ENCODE results near the gene AIFM1.

AIFM1 gene

DNA sequence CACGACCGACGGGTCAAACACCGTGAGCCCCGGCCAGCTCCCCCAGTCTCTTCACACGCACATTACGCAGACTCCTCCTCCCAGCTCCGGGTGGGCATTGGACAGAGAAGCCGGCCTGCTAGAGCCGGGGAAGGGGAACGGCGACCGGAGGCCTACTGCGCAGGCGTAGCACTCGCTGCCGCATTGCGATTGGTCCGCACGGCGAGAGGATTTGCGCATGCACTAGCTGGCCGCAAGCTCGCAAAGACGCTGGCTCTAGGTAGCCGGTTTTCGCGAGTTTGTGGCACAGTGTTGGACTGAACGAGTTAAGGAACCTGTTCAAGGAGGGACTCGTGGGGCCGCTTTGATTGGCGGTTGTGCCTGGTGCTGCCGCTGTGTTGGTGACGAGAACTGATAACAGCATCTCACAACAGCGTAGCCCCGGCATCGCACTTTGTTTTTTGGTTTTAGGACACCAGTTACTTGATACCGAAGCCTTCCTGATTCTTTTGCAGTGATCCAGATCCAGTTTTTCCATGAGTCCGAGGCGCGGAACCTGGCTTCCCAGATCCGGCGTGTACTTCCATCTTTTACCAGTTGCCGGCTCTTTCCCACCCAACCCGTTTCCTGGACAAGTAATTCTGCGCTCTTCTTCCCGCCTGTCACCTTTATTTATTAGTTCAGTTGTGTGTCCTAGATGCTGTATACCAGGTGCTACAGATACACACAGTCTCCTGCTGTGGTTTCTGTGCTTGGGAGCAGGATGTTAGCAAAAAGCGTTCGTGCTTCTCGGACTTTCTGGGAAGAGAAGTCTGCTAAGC lies at the start of gene AIFM1:
AIFM1 (minus strand) TSS at position 139 of the 800 bp plus-strand sequence. CDS start 185 bp downstream, outside the sequence.
- DNase-seq (ENCODE audit: low read depth in 2 of 2) = peak; percentile 84 to 87

DNA sequence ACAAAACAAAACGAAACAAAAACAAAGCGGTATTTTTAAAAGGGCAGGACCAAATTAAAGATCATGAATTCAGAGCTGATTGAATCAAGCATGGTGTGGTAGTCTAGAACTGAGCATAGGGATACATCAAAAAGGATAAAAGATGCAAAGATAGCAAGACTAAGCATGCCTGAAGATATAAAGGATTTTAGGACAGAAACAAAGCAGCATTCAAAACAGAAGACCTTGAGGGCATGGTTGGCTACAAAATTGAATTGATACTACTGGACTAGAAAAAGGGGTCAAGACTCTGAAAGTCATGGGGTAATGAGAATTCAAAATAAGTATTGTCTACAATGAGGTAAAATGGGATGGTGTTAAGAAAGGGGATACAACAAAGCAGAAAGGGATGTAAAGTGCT lies 47.7 kb upstream of the AIFM1 start:
- no peak for DNase-seq (ENCODE audit: low read depth in 2 of 2)

- DNase-seq (ENCODE audit: low read depth in 2 of 2) = no peak
These were observed 46.7 kb upstream of the AIFM1 start for GRCh38 chrX:130212371-130212770.

- no peak for DNase-seq (ENCODE audit: low read depth in 2 of 2)
These were observed 46.0 kb upstream of the AIFM1 start for GRCh38 chrX:130211415-130212186.

- DNase-seq (ENCODE audit: low read depth in 2 of 2) = no peak
These were observed 39.0 kb upstream of the AIFM1 start for GRCh38 chrX:130204647-130205046.

GRCh38 chrX:130197464-130197863 lies 31.8 kb upstream of the AIFM1 start:
- DNase-seq (ENCODE audit: low read depth in 2 of 2) = no peak

DNA sequence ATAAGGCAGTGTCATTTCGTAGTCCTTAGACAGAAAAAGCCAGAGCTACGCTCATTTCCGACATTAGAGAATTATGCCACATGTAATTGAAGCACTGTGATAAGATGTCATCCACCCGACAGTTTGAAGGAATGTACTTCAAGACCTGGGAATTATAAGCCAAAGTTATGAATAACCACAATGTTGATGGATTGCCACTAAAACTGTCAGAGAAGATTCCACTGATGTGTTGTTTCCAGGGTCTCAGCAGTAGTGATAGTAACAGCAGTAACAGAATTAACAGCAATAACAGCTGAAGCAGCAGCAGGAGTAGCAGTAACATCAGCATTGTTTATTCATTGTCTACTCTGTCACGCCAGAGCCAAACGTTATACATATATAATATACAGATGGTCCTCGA lies 30.8 kb upstream of the AIFM1 start:
- peak; percentile 36 to 39 for DNase-seq (ENCODE audit: low read depth in 2 of 2)

DNA sequence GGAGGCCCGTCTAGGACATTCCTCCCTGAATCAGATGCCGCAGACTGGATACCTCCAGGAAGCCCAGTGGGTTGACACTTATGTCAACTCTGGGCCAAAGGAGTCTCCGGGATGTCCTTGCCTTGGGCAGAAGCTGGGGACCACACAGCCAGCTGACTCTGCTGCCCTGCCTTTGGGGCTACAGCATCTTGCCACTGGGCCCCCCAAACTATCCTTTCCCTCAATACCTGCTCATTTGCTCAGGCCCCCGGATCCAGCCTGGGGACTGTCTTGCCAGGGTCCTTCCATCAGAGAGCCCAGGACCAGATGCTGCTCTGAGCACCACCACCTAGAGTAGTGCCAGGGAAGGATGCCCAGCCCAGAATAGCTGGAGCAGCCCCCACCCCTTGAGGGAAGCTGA lies 25.2 kb upstream of the AIFM1 start:
- DNase-seq (ENCODE audit: low read depth in 2 of 2) = no peak

DNA sequence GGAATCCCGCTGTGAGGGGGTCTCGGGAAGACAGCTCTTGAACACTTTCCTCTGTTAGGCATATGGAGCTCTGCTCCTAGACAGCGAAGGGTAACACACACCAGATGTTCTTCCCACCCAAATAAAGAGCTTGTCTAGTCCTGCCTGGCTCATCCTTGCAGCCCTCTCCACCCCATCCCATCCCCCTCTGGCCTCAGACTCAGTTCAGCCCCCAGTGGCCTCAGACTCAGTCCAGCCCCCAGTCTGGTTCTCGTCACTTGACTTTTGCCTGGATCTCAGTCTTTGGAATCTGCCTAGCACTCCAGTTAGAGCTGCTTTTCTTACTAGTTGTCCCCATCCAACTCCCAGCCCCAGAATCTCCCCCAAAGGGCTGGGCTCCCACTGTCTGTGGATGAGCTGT lies 21.0 kb upstream of the AIFM1 start:
- DNase-seq (ENCODE audit: low read depth in 2 of 2) = no peak

GRCh38 chrX:130184857-130185256 lies 19.2 kb upstream of the AIFM1 start:
- DNase-seq (ENCODE audit: low read depth in 2 of 2) = no peak

GRCh38 chrX:130184168-130184567 lies 18.5 kb upstream of the AIFM1 start:
- DNase-seq (ENCODE audit: low read depth in 2 of 2) = no peak

- no peak for DNase-seq (ENCODE audit: low read depth in 2 of 2)
These were observed 14.1 kb upstream of the AIFM1 start for GRCh38 chrX:130179579-130180215.

DNA sequence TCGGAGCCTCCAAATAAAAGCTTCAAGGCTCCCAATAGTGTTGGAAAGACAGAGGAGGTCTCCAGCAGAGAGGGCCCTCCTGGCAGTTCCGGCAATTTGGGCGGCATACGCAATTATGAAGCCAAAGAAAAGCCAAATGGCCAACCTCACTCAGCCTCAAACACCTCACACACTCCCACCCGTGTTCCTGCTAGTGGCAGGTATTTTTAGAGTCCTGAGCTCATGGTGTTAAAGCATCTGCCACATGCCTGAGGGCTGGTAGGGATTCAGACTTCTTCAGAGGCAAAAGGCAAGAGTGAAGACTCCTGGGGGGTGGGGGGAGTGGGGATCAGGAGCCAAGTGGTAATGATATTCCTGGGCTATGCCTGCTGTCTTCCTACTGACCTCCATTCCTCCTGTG lies 13.5 kb upstream of the AIFM1 start:
- no peak for DNase-seq (ENCODE audit: low read depth in 2 of 2)

DNA sequence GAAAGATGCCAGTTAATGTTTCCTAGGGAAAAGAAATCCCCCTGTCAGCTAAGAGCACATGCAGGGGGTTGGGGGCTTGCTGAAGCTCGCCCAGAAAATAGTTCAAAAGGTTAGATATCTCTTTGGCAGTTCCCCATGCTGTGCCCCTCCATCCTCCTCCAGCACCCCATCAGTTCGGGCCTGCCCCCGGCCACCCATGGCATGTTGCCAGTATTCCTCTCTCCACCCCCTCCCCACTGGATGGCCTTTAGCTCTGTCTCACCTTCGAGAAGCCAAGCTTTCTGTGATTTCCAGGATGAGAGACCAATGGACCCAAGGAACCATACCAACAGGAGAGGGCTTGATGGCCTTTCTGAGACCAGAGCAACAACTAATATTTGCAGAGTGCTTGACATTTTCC lies 11.3 kb upstream of the AIFM1 start:
- DNase-seq (ENCODE audit: low read depth in 2 of 2) = no peak

GRCh38 chrX:130176354-130176776 lies 10.7 kb upstream of the AIFM1 start:
- no peak for DNase-seq (ENCODE audit: low read depth in 2 of 2)

- DNase-seq (ENCODE audit: low read depth in 2 of 2) = no peak
These were observed 9.3 kb upstream of the AIFM1 start for GRCh38 chrX:130174937-130175336.

GRCh38 chrX:130174045-130174704 lies 8.5 kb upstream of the AIFM1 start:
- DNase-seq (ENCODE audit: low read depth in 2 of 2) = no peak

GRCh38 chrX:130173190-130173895 lies 7.7 kb upstream of the AIFM1 start:
- DNase-seq (ENCODE audit: low read depth in 2 of 2) = peak in 1 of 2 experiments; percentile 28

GRCh38 chrX:130172127-130172845 lies 6.6 kb upstream of the AIFM1 start:
- no peak for DNase-seq (ENCODE audit: low read depth in 2 of 2)

GRCh38 chrX:130171446-130172126 lies 5.9 kb upstream of the AIFM1 start, which contains the start of gene RAB33A:
Gene RAB33A, plus strand, starts transcription at chrX:130171962. Its CDS starts 101 bp downstream, at chrX:130172063.
- DNase-seq (ENCODE audit: low read depth in 2 of 2) = no peak
